ENCODE measurements around the gene TRIM49B.
"Not testable (repeated sequence)": the region's sequence is repeated elsewhere in the genome, so short reads cannot be mapped to it uniquely, and the experiment has no call there.

TRIM49B gene, protein sequence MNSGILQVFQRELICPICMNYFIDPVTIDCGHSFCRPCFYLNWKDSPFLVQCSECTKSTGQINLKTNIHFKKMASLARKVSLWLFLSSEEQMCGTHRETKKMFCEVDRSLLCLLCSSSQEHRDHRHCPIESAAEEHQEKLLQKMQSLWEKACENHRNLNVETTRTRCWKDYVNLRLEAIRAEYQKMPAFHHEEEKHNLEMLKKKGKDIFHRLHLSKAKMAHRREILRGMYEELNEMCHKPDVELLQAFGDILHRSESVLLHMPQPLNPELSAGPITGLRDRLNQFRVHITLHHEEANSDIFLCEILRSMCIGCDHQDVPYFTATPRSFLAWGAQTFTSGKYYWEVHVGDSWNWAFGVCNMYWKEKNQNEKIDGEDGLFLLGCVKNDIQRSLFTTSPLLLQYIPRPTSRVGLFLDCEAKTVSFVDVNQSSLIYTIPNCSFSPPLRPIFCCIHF

GRCh38 chr11:49028523-49028922 lies at the start of gene TRIM49B:
TRIM49B (plus strand) TSS chr11:49028823; CDS start chr11:49031600, 2,777 bp downstream.
- H3K9me3 ChIP-seq (ENCODE audit: control insufficient read depth, insufficient read depth, low read length); H3K27me3 ChIP-seq (ENCODE audit: control insufficient read depth, insufficient read depth, low read length); H3K4me3 ChIP-seq (ENCODE audit: low read length); H3K36me3 ChIP-seq (ENCODE audit: control insufficient read depth, insufficient read depth, low read length); H3K27ac ChIP-seq (ENCODE audit: low read length); H3K4me1 ChIP-seq (ENCODE audit: control insufficient read depth, insufficient read depth, low read length); DNase-seq (ENCODE audit: low read depth, low spot score): not testable (repeated sequence)
- WGBS (ENCODE audit: insufficient coverage, insufficient read length) = no CpG with 5 or more reads among the region's 2 CpGs

GRCh38 chr11:48983785-48984184 lies 44.8 kb upstream of the TRIM49B start, which contains the start of gene TRIM51G:
TRIM51G (minus strand) TSS chr11:48983885; CDS start chr11:48981695, 2,190 bp downstream.
- not testable (repeated sequence) for H3K27me3 ChIP-seq (ENCODE audit: control insufficient read depth, insufficient read depth, low read length); H3K9me3 ChIP-seq (ENCODE audit: control insufficient read depth, insufficient read depth, low read length); H3K36me3 ChIP-seq (ENCODE audit: control insufficient read depth, insufficient read depth, low read length); DNase-seq (ENCODE audit: low read depth, low spot score); H3K4me3 ChIP-seq (ENCODE audit: low read length); H3K4me1 ChIP-seq (ENCODE audit: control insufficient read depth, insufficient read depth, low read length); H3K27ac ChIP-seq (ENCODE audit: low read length)

GRCh38 chr11:49048229-49048628 lies 19.6 kb downstream of the TRIM49B start:
- not testable (repeated sequence) for H3K4me3 ChIP-seq (ENCODE audit: low read length); DNase-seq (ENCODE audit: low read depth, low spot score); H3K27ac ChIP-seq (ENCODE audit: low read length); H3K9me3 ChIP-seq (ENCODE audit: control insufficient read depth, insufficient read depth, low read length); H3K27me3 ChIP-seq (ENCODE audit: control insufficient read depth, insufficient read depth, low read length); H3K36me3 ChIP-seq (ENCODE audit: control insufficient read depth, insufficient read depth, low read length); H3K4me1 ChIP-seq (ENCODE audit: control insufficient read depth, insufficient read depth, low read length)
- WGBS (ENCODE audit: insufficient coverage, insufficient read length) = no CpG with 5 or more reads among the region's 28 CpGs

- WGBS (ENCODE audit: insufficient coverage, insufficient read length) = no CpG with 5 or more reads among the region's 38 CpGs
- not testable (repeated sequence) for H3K4me3 ChIP-seq (ENCODE audit: low read length); H3K9me3 ChIP-seq (ENCODE audit: control insufficient read depth, insufficient read depth, low read length); H3K4me1 ChIP-seq (ENCODE audit: control insufficient read depth, insufficient read depth, low read length); H3K27me3 ChIP-seq (ENCODE audit: control insufficient read depth, insufficient read depth, low read length); H3K36me3 ChIP-seq (ENCODE audit: control insufficient read depth, insufficient read depth, low read length); H3K27ac ChIP-seq (ENCODE audit: low read length); DNase-seq (ENCODE audit: low read depth, low spot score)
These were observed 21.2 kb downstream of the TRIM49B start for GRCh38 chr11:49049821-49050220.

- no CpG with 5 or more reads among the region's 5 CpGs for WGBS (ENCODE audit: insufficient coverage, insufficient read length)
- not testable (repeated sequence) for H3K4me1 ChIP-seq (ENCODE audit: control insufficient read depth, insufficient read depth, low read length); H3K9me3 ChIP-seq (ENCODE audit: control insufficient read depth, insufficient read depth, low read length); H3K27me3 ChIP-seq (ENCODE audit: control insufficient read depth, insufficient read depth, low read length); H3K4me3 ChIP-seq (ENCODE audit: low read length); DNase-seq (ENCODE audit: low read depth, low spot score); H3K36me3 ChIP-seq (ENCODE audit: control insufficient read depth, insufficient read depth, low read length); H3K27ac ChIP-seq (ENCODE audit: low read length)
These were observed 30.4 kb downstream of the TRIM49B start, which contains the start of gene TRIM64C for GRCh38 chr11:49059012-49059411. TRIM64C (minus strand) TSS chr11:49059112; CDS start chr11:49059112, 0 bp downstream.

GRCh38 chr11:49069897-49070296 lies 41.3 kb downstream of the TRIM49B start:
- not testable (repeated sequence) for H3K36me3 ChIP-seq (ENCODE audit: control insufficient read depth, insufficient read depth, low read length); H3K27me3 ChIP-seq (ENCODE audit: control insufficient read depth, insufficient read depth, low read length); H3K9me3 ChIP-seq (ENCODE audit: control insufficient read depth, insufficient read depth, low read length); H3K4me1 ChIP-seq (ENCODE audit: control insufficient read depth, insufficient read depth, low read length); H3K27ac ChIP-seq (ENCODE audit: low read length); H3K4me3 ChIP-seq (ENCODE audit: low read length); DNase-seq (ENCODE audit: low read depth, low spot score)
- no CpG with 5 or more reads among the region's 5 CpGs for WGBS (ENCODE audit: insufficient coverage, insufficient read length)

Measured in iPS DF 6.9 (cell line).